Measurements from ENCODE around the gene TLX2. TPM values are rescaled to one million over a fixed set of nuclear protein-coding genes. Genes with fewer than 3 reads are reported as not detected.

The TLX2 gene
- polyA plus RNA-seq, 1 experiment = not detected

DNA sequence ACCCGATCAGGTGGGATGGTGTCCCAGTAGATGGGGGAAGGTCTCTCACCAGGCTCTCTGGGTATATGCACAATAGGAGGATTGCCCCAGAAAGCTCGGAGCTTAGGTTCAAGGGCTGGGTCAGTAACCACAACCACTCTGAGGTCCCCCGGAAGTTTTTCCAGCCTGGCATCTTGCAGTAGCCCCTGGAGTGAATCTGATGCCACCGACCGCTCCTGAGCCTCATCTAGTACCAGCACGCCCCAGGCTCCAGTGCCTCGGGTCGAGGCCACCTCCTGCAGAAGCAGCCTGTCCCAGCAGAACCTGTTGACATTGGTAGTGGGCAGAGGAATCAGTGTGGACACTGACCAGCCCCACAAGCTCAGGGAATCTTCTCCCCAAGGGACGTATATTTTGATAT lies 9.8 kb downstream of the TLX2 start:
- Histone ChIP-seq H3K4me3 (ENCODE audit: low read depth, low read length) (no peak overlapping the region), H3K36me3 (ENCODE audit: control insufficient read depth, insufficient read depth, low read length) (peaks cover 18% of the 10 kb centered on the region), H3K27me3 (ENCODE audit: control insufficient read depth, insufficient read depth, low read length) (peaks cover 16% of the 10 kb centered on the region)
- TF ChIP-seq CTCF (IDR thresholded peaks at IDR 0.05; ENCODE audit: insufficient read depth, low read depth, low read length) = no peak
- DNase-seq (ENCODE audit: low read depth) = no peak
- POLR2A ChIA-PET = no interaction called here
- CTCF ChIA-PET = no interaction called here

DNA sequence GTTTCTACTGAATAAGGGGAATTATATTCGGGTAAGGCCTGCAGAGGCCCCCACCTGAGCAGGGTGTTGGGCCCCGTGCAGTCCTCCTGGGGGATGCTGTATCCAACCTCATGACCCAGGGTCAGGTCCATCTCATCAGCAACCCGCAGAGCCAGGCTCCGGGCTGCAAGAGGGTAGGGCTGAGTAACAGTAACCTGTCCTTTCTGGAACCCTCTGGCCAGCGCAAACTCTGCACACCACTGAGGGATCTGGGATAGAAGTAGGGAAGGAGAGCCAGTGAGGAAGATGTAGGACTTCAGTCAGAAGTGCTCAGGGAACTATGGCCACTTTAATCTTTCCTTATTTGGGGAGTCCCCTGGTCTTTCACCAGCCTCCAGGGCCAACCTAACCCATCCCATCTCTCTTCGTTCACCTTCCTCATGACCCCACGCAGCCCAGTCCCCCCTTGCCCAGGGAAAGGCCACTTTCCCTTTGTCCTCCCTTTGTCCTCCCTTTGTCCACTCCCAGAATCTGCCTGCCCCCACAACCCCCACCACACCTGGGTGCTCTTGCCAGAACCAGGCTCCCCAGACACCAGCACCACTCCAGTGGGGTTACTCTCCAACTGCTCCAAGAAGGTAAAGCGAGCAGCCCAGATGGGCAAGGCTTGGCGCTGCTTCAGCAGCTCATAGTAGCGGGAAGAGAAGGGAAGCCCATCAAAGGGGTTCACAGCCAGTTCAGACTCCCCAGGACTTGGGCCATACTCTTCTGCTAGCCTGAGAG lies 10.9 kb downstream of the TLX2 start:
- no peak overlapping the region for H3K4me3 ChIP-seq (ENCODE audit: low read depth, low read length)
- no peak for DNase-seq (ENCODE audit: low read depth)
- POLR2A ChIA-PET = no interaction called here
- H3K36me3 ChIP-seq (ENCODE audit: control insufficient read depth, insufficient read depth, low read length) = peaks cover 18% of the 10 kb centered on the region
- peaks cover 9% of the 10 kb centered on the region for H3K27me3 ChIP-seq (ENCODE audit: control insufficient read depth, insufficient read depth, low read length)
- CTCF ChIA-PET = interaction anchor here (1.2 kb wide), 1 partner anchor 62 kb away, joined by 4 read pairs; no protein-coding TSS in a partner anchor
- TF ChIP-seq CTCF (IDR thresholded peaks at IDR 0.05; ENCODE audit: insufficient read depth, low read depth, low read length) = no peak

DNA sequence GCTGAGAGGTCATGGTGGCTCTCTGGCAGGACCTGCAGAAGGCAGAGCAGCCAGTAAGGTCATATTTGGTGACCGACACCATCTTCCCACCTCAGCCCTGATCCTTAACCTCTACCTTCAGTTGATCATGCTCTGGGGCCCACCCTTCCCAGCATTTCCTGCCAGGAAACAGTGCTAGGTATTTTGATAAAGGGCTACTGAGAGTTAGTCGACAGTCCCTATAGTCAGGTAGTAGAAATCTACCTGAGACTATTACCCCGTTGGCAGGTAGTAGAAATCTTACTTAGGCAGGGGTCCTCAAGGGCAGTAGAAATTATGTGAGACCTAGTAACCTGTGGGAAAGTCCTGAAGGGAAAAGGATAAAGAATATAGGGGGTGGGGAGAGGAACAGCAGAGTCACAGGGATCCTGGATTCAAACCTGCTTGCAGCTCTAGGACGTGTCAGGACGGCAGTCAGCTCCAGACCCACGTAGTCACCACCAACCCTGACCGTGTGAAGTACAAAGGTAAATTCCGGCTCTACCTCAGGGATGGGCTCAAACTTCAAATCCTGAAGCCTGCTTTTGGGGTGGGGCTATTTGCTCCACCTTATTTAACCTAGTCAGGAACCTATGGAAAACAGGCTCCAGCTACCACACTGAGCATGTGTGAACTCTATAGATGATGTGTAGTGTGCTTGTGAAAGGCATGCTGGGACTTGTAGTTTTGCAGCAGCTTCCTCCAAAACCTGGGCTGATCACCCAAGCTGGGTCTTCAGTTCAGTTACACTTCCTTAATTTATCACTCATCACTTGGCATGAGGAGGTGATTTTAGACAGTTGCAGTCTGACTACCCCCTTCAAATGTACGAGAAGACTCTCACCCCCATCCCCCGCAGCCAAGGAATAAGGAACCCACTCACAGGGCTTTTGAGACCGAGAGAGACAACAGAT lies 11.7 kb downstream of the TLX2 start, which contains the start of gene DQX1:
Gene DQX1, minus strand, starts transcription at position 515 of the 932 bp plus-strand sequence. Its CDS starts 502 bp downstream, at position 13.
- ChIA-PET CTCF (interaction anchor here (1.2 kb wide), 2 partner anchors 13 to 61 kb away, joined by 3 to 4 read pairs; no protein-coding TSS in a partner anchor), POLR2A (no interaction called here)
- TF ChIP-seq CTCF (IDR thresholded peaks at IDR 0.05; ENCODE audit: insufficient read depth, low read depth, low read length) = no peak
- H3K4me3 ChIP-seq (ENCODE audit: low read depth, low read length) = no peak within 1 kb of the TSS
- H3K27me3 ChIP-seq (ENCODE audit: control insufficient read depth, insufficient read depth, low read length) = 0 out of 2 replicates have a peak, but pooled peaks cover 4% of the 10 kb centered on the region
- no peak for DNase-seq (ENCODE audit: low read depth)
- H3K36me3 ChIP-seq (ENCODE audit: control insufficient read depth, insufficient read depth, low read length) = peaks cover 18% of the 10 kb centered on the region

- TF ChIP-seq CTCF (IDR thresholded peaks at IDR 0.05; ENCODE audit: insufficient read depth, low read depth, low read length) = no peak
- H3K27me3 ChIP-seq (ENCODE audit: control insufficient read depth, insufficient read depth, low read length) = 0 out of 2 replicates have a peak, but pooled peaks cover 4% of the 10 kb centered on the region
- peaks cover 18% of the 10 kb centered on the region for H3K36me3 ChIP-seq (ENCODE audit: control insufficient read depth, insufficient read depth, low read length)
- no peak overlapping the region for H3K4me3 ChIP-seq (ENCODE audit: low read depth, low read length)
- no peak for DNase-seq (ENCODE audit: low read depth)
- POLR2A ChIA-PET = no interaction called here
- CTCF ChIA-PET = interaction anchor here (1.2 kb wide), 2 partner anchors 13 to 60 kb away, joined by 3 to 4 read pairs; no protein-coding TSS in a partner anchor
Observed at GRCh38 chr2:74526649-74527230, 12.5 kb downstream of the TLX2 start.
